Erythroblast (primary cell): ENCODE results near the gene UBE3B.

ENCODE experiments used
- DNase-seq, 2 experiments: peaks; one replicate each; lab custom pipeline; 2025; lab: John Stamatoyannopoulos, UW
- GATA1 ChIP-seq: IDR thresholded peaks from 2 replicates; pipeline ENCODE4 v1.6.1; 2011; ENCODE audit warnings: low read depth, mild to moderate bottlenecking, control low read depth, low read length, moderate library complexity
- POLR2A ChIP-seq: IDR thresholded peaks from 2 replicates; pipeline ENCODE4 v1.6.1; 2011; ENCODE audit warnings: mild to moderate bottlenecking, low read length

Gene UBE3B

GRCh38 chr12:109489016-109489954, 11.9 kb downstream of the UBE3B start:
- TF ChIP-seq POLR2A: no peak
- TF ChIP-seq GATA1: no peak
- no peak for DNase-seq

GRCh38 chr12:109489955-109490565, 12.6 kb downstream of the UBE3B start:
- TF ChIP-seq GATA1 (no peak), POLR2A (no peak)
- DNase-seq: no peak

GRCh38 chr12:109491671-109492070, 14.2 kb downstream of the UBE3B start:
- TF ChIP-seq POLR2A: no peak
- no peak for TF ChIP-seq GATA1
- DNase-seq: no peak

- no peak for DNase-seq
- TF ChIP-seq POLR2A: no peak
- no peak for TF ChIP-seq GATA1
Observed at GRCh38 chr12:109492371-109492770, 14.9 kb downstream of the UBE3B start.

- TF ChIP-seq GATA1 (no peak), POLR2A (no peak)
- DNase-seq: no peak
Observed at GRCh38 chr12:109493090-109493489, 15.7 kb downstream of the UBE3B start.

- TF ChIP-seq POLR2A (no peak), GATA1 (no peak)
- DNase-seq: no peak
Observed at GRCh38 chr12:109493938-109494337, 16.5 kb downstream of the UBE3B start.

- TF ChIP-seq GATA1 (no peak), POLR2A (no peak)
- DNase-seq: no peak
Observed at GRCh38 chr12:109494348-109494881, 17.0 kb downstream of the UBE3B start.

GRCh38 chr12:109495012-109495411, 17.6 kb downstream of the UBE3B start:
- no peak for TF ChIP-seq POLR2A
- no peak for TF ChIP-seq GATA1
- DNase-seq: no peak

GRCh38 chr12:109496306-109496705, 18.9 kb downstream of the UBE3B start:
- TF ChIP-seq GATA1: no peak
- no peak for TF ChIP-seq POLR2A
- DNase-seq: no peak

GRCh38 chr12:109497675-109498074, 20.2 kb downstream of the UBE3B start:
- no peak for DNase-seq

GRCh38 chr12:109500406-109501185, 23.2 kb downstream of the UBE3B start:
- TF ChIP-seq POLR2A (no peak), GATA1 (no peak)
- no peak for DNase-seq

More at GRCh38 chr12:109497675-109498074, 20.2 kb downstream of the UBE3B start:
- TF ChIP-seq GATA1: no peak
- TF ChIP-seq POLR2A: no peak

- no peak for DNase-seq
- TF ChIP-seq POLR2A (no peak), GATA1 (no peak)
Observed at GRCh38 chr12:109501299-109501698, 23.9 kb downstream of the UBE3B start.

- TF ChIP-seq POLR2A (no peak), GATA1 (no peak)
- DNase-seq: no peak
Observed at GRCh38 chr12:109502332-109502731, 24.9 kb downstream of the UBE3B start.
